Measurements from ENCODE around the gene TSPAN1.
A peak's percentile ranks its signal among the peaks of the same experiment; 100 is the strongest.

Gene TSPAN1

GRCh38 chr1:46188295-46189030 is 13.6 kb downstream of the TSPAN1 start:
- DNase-seq, result no peak

DNA sequence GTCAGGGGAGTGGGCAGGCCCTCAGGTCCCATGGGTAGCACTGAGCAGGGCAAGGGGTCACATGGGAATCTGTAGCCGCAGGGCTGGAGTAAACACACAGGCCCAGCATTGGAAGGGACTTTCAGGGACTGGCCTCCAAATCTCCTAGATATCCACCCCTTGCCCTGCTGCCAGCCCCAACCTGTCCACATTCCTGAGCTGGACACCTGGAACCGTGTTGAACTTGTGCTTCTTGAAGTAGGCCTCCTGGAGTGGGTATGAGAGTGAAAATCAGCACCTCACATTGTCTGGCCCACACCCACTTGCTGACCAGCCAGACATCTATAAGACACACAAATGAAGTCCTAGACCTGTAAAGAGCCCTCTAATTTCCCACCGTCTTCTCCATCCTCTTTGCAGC is 15.7 kb downstream of the TSPAN1 start:
- DNase-seq, result no peak

GRCh38 chr1:46191033-46191701 is 16.3 kb downstream of the TSPAN1 start:
- no peak for DNase-seq

GRCh38 chr1:46192171-46192570 is 17.3 kb downstream of the TSPAN1 start:
- no peak for DNase-seq

GRCh38 chr1:46193285-46193684 is 18.4 kb downstream of the TSPAN1 start:
- no peak for DNase-seq

DNA sequence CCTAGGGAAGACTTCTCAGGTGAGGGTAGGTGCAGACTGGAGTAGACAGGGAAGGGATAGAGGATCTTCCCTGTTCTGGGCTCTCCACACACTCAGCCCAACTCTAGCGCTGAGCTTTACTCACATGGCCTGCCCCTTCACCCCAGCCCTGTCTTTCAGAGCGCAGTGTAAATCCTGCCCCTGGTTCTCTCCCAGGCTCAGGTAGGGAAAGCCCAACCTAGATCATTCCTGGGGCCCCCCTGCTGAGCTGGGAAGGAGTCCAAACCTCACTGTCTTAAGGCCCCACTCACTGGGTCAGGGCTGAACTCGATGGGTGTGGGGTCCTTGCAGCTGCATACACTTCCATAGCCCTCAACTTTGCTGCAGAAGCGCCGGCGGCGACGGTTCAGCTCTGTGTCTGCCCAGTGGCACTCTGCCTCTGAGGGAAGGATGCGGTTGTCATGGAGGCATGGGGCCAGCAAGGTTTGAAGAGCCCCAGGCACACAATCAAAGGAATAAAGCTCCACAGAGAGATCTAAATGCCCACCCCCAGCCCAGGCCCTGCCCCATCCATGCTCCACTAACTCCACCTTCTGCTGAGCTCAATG is 19.2 kb downstream of the TSPAN1 start:
- no peak for DNase-seq

GRCh38 chr1:46194641-46195193 is 19.8 kb downstream of the TSPAN1 start:
- DNase-seq, result no peak

- no peak for DNase-seq
Observed at GRCh38 chr1:46196609-46197008, 21.7 kb downstream of the TSPAN1 start.

DNA sequence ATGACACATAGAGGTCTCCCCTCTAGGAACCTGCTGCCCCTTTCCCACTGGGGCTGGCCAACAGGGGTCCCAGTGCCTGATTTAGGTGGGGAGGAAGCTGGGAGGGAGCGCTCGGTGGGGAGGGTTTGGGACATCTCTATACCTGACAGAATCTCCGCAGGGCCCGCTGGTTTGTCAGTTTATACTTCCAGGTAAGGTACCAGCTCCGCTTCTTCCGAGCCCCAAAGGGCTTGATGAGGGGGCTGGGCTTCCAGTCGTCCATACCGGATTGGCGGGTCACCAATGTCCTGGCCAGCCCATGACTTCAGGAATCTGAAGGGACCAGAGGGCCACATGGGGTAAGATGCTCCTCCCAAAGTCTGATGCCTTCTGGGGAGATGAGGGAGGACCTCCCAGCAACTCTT is 22.7 kb downstream of the TSPAN1 start:
- DNase-seq, result no peak

- DNase-seq, result peak; percentile 53
Observed at GRCh38 chr1:46197964-46198811, 23.3 kb downstream of the TSPAN1 start, which contains the start of gene POMGNT1. Gene POMGNT1, minus strand, starts transcription at chr1:46198434. Its CDS starts 613 bp downstream, at chr1:46197821.

DNA sequence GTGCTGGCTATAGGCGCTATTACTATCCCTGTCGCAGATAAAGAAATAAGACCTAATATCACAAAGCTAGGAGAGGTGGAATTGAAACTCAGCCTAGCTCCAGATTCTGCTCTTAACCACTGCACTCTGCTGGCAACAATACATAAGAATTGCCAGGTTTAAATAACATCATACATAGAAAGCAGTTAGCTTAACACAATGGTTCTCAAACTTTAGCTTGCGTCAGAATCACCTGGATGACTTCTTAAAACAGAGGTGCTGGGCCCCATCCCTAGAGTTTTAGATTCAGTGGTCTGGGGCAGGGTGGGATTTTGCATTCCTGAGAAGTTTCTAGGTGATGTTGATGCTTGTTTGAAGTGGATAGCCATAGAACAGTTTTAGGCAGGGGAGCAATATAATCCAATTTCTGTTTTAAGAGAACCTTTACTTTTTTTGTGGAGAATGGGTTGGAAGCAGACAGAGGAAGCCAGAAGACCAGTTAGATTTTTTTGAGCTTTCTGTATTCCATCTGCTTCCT is 24.4 kb downstream of the TSPAN1 start:
- DNase-seq, result no peak

DNA sequence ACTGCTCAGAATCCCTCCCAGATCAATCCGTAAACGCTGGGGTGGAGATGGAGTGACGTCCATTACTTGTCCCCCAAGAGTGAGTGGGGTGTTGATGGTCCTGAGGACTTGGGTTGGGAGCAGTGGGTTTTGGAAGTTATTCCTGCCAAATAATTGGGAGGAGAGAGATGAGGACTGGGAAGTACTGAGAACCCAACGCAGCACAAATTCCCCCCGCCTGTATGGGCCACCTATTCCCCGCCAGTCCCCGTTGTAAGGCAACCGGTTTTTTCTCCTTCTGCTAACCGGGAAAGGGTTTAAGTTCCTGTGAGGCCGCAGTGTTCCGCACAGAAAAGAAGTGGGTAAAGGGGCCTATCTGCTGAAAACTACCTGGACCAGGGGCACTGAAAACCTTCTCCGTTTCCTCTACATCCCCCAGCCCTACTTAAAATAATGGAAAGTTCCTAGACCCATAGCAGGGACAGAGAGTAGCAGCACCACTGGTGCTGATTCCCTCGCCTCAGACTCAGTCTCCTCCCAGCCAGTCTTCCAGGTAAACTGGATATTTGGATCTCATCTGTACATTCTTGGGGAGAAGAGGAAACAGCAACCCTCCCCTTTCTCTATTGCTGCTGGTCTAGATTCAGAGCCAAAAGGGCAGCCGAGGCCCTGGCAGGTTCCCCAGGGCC is 29.0 kb downstream of the TSPAN1 start:
- DNase-seq, result no peak

DNA sequence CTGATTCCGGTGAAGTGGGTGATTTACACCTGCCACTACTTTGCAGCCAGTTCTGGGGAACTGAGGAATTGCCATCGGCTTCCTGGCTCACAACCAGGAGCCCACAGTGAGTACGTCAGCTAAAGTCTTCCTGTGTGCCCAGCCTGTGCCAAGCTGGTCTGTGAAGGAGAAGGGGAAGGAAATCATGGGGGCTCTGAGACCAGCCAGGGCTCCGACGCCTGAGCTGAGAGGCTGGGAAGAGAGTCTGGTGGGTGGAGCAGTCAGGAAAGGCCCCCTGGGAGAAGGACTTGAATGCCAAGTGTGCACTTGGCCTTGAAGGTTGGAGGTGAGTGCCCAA is 29.5 kb downstream of the TSPAN1 start:
- DNase-seq, result no peak

DNA sequence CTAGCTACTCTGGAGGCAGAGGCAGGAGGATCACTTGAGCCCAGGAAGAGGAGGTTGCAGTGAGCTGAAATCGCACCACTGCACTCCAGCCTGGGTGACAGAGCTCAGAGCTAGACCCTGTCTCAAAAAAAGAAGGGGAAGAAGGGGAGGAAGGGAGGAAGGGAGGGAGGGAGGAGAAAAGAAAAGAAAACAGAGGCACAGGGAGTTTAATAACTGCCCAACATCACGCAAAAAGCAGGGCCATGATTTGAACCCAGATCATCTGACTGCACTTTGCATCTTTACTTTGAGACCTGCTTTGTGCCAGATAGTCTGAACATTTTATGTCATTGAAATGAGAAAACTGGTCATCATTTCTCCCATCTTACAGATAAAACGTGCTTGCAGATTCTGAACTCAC is 30.3 kb downstream of the TSPAN1 start:
- DNase-seq, result no peak

DNA sequence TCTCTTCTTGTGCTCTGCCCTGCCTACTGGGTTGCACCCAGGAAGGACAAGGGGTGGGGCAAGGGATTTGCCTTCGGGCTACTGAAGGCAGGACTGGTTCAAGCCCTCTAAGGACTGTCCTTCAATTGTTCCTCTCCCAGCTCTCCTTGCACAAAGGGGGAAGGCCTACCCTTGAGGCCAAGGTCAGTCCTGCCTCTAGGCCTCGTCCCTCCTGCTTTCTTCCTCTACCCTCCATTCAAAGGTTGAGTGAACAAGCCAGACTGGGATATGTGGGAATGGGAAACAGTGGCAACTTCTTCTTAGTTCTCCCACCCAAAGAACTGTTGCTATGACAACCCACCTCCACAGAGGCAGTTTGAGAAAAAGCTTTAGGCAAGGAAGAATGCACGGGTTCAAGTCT is 30.9 kb downstream of the TSPAN1 start:
- DNase-seq, result no peak

DNA sequence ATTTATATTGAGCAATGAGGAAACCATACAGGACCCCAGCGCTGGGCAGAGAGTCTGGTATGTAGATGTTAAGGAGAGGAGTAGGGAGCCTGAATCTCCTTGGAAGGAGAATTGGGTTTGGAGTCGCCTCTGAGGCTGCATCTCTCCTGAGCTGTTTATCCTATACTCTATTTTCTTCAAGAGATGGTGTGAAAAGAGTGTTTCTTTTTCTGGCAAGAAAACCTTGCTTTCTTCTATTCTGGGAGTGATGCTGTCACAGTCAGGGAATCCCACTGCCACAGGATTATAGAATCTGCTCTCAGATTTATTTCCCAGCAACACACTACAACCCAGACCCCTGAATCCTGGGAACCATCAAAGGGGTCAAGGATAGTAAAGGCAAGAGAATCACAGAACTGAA is 31.5 kb downstream of the TSPAN1 start:
- DNase-seq, result no peak

GRCh38 chr1:46210561-46210960 is 35.7 kb downstream of the TSPAN1 start:
- no peak for DNase-seq

GRCh38 chr1:46211051-46211450 is 36.2 kb downstream of the TSPAN1 start:
- no peak for DNase-seq

GRCh38 chr1:46215504-46215903 is 40.6 kb downstream of the TSPAN1 start:
- DNase-seq, result no peak

GRCh38 chr1:46218443-46218842 is 43.6 kb downstream of the TSPAN1 start:
- DNase-seq, result no peak

DNA sequence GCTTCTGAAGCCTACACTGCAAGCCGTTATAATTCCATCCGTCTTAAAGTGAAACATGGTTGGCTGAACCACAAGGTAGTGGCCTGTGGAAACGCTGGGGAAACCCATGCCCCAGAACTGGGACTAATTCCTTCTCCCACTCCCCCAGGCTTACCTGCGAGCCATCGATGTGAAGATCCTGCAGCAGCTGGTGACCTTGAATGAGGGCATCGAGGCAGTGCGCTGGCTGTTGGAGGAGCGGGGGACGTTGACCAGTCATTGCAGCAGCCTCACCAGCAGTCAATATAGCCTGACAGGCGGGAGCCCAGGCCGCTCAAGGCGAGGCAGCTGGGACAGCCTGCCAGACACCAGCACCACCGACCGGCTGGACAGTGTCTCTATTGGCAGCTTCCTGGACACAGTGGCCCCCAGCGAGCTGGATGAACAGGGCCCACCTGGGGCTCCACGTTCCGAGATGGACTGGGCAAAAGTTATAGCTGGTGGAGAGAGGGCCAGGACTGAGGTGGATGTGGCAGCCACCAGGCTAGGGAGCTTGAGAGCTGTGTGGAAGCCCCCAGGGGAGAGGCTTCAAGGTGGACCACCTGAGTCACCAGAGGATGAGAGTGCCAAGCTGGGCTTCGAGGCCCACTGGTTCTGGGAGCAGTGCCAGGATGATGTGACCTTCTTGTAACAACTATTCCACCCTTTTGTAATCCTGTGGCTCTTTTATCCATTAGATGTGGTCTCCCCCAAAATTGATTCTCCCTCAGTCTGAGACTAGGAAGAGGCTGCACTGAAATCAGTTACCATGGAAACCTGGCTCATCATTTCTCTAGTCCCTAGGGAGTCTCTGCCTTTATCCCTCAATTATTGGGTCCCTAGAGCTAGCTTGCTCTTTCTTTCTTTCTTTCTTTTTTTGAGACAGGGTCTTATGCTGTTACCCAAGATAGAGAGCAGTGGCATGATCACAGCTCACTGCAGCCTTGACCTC is 44.9 kb downstream of the TSPAN1 start:
- DNase-seq, result no peak
